HEK293 (cell line): ENCODE results near the gene EVI5.

Source experiments
- CTCF ChIA-PET: fragments of 350-600 bp; formaldehyde crosslinking; extraction: SDS; loops from one replicate; lab custom pipeline; 2021; ENCODE audit warnings: antibody characterized with exemption; lab: Yijun Ruan, JAX
- POLR2A ChIA-PET: fragments of 300-600 bp; formaldehyde crosslinking; extraction: SDS; loops from one replicate; lab custom pipeline; 2020; ENCODE audit warnings: antibody characterized with exemption, inconsistent platforms; lab: Yijun Ruan, JAX
- H3K27ac ChIP-seq: fragments of 200-500 bp; sonication (Bioruptor generic); 2 replicates; pipeline ENCODE4 v1.5.1; 2014; ENCODE audit warnings: low read depth, low read length, control low read depth, inconsistent platforms; ENCODE audit errors: extremely low read depth
- H3K36me3 ChIP-seq, 2 experiments: fragments of 200-500 bp in 1 of 2; sonication (Bioruptor generic) in 1 of 2; 1 replicate in 1 of 2; 2 replicates in 1 of 2; pipeline ENCODE4 v1.5.1; 2014 to 2017; ENCODE audit warnings: inconsistent platforms in 2 of 2, low read length in 2 of 2; ENCODE audit not compliant: control insufficient read depth in 2 of 2, insufficient read depth in 1 of 2
- H3K4me1 ChIP-seq: fragments of 200-500 bp; sonication (Bioruptor generic); 2 replicates; pipeline ENCODE4 v1.5.1; 2014; ENCODE audit warnings: mild to moderate bottlenecking, low read length, inconsistent platforms; ENCODE audit not compliant: control insufficient read depth, insufficient read depth
- H3K4me3 ChIP-seq: 2 replicates; pipeline ENCODE4 v1.5.1; 2011; ENCODE audit warnings: low read depth, mild to moderate bottlenecking, control low read depth, low read length, moderate library complexity
- H3K9me3 ChIP-seq: fragments of 200-500 bp; sonication (Bioruptor generic); 2 replicates; pipeline ENCODE4 v1.5.1; 2014; ENCODE audit warnings: low read depth, low read length, inconsistent platforms; ENCODE audit not compliant: control insufficient read depth, insufficient read depth
- GLI4 ChIP-seq: fragments of 450-650 bp; formaldehyde crosslinking; IDR thresholded peaks from 2 replicates; pipeline ENCODE4 v1.5.1; 2016; ENCODE audit warnings: missing biosample characterization, missing genetic modification characterization
- IKZF3 ChIP-seq: fragments of 450-650 bp; IDR thresholded peaks from 2 replicates; pipeline ENCODE4 v1.5.0; 2018; ENCODE audit warnings: missing biosample characterization, mild to moderate bottlenecking, missing genetic modification characterization, moderate library complexity
- PATZ1 ChIP-seq: fragments of 450-650 bp; formaldehyde crosslinking; IDR thresholded peaks from 2 replicates; pipeline ENCODE4 v1.5.1; 2016; ENCODE audit warnings: missing biosample characterization, missing genetic modification characterization
- PRDM10 ChIP-seq: fragments of 450-650 bp; formaldehyde crosslinking; IDR thresholded peaks from 2 replicates; pipeline ENCODE4 v1.5.1; 2016; ENCODE audit warnings: missing biosample characterization, missing genetic modification characterization
- SCRT1 ChIP-seq: fragments of 450-650 bp; formaldehyde crosslinking; IDR thresholded peaks from 2 replicates; pipeline ENCODE4 v1.5.1; 2016; ENCODE audit warnings: missing biosample characterization, missing genetic modification characterization, borderline replicate concordance
- ZBTB8A ChIP-seq: fragments of 450-650 bp; formaldehyde crosslinking; IDR thresholded peaks from 2 replicates; pipeline ENCODE4 v1.5.1; 2016; ENCODE audit warnings: missing biosample characterization, missing genetic modification characterization
- ZNF132 ChIP-seq: fragments of 450-650 bp; formaldehyde crosslinking; IDR thresholded peaks from 2 replicates; pipeline ENCODE4 v1.5.1; 2017; ENCODE audit warnings: missing biosample characterization, missing genetic modification characterization, borderline replicate concordance
- ZNF169 ChIP-seq: fragments of 450-650 bp; formaldehyde crosslinking; IDR thresholded peaks from 2 replicates; pipeline ENCODE4 v1.5.1; 2016; ENCODE audit warnings: missing biosample characterization, missing genetic modification characterization
- ZNF184 ChIP-seq: fragments of 450-650 bp; IDR thresholded peaks from 2 replicates; pipeline ENCODE4 v1.5.1; 2018; ENCODE audit warnings: missing biosample characterization, mild to moderate bottlenecking, missing genetic modification characterization
- ZNF202 ChIP-seq: fragments of 450-650 bp; formaldehyde crosslinking; IDR thresholded peaks from 2 replicates; pipeline ENCODE4 v1.5.1; 2016; ENCODE audit warnings: missing biosample characterization, missing genetic modification characterization, borderline replicate concordance
- ZNF274 ChIP-seq, 2 experiments: fragments of 200-500 bp in 1 of 2; fragments of 450-650 bp in 1 of 2; sonication (Bioruptor generic) in 1 of 2; formaldehyde crosslinking in 1 of 2; IDR thresholded peaks; 2 replicates each; pipeline versions ENCODE4 v1.5.1 to v1.6.1; 2014 to 2016; ENCODE audit warnings: borderline replicate concordance in 1 of 2, inconsistent platforms in 1 of 2, low read length in 1 of 2, missing biosample characterization in 1 of 2, missing genetic modification characterization in 1 of 2
- ZNF391 ChIP-seq: fragments of 450-650 bp; formaldehyde crosslinking; IDR thresholded peaks from 2 replicates; pipeline ENCODE4 v1.5.1; 2016; ENCODE audit warnings: low read depth, missing biosample characterization, missing genetic modification characterization, borderline replicate concordance
- ZNF654 ChIP-seq: fragments of 450-650 bp; formaldehyde crosslinking; IDR thresholded peaks from 2 replicates; pipeline ENCODE4 v1.5.1; 2016; ENCODE audit warnings: low read depth, missing biosample characterization, missing genetic modification characterization
- ZNF660 ChIP-seq: fragments of 450-650 bp; IDR thresholded peaks from 2 replicates; pipeline ENCODE4 v1.5.1; 2018; ENCODE audit warnings: missing biosample characterization, mild to moderate bottlenecking, missing genetic modification characterization
- TF ChIP-seq, protein P1 (sequence below): fragments of 450-650 bp; IDR thresholded peaks from 2 replicates; pipeline ENCODE4 v1.5.1; 2018; ENCODE audit warnings: missing biosample characterization, missing genetic modification characterization
- TF ChIP-seq, protein P2 (sequence below): fragments of 450-650 bp; formaldehyde crosslinking; IDR thresholded peaks from 2 replicates; pipeline ENCODE4 v1.5.1; 2016; ENCODE audit warnings: missing biosample characterization, missing genetic modification characterization, low read depth

EVI5 gene

DNA sequence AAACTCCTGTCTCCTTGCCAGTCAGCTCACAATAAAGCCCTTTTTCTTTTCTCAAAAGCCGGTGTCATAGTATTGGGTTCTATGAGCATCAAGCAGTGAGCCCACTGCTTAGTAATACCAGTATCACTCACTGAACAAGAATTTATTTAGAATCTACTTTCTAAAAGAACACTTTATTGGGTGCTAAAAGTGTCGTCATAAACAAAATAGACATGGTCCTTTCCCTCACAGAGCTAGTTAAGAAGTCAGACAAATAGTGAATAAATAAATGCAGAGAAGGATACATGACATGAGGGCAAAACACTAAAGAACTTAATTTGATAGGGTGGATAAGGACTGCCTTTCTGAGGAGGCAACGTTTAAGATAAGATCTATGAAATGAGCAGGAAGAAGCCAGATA is 32.2 kb downstream of the EVI5 start (continued):
- TF ChIP-seq PRDM10 (0 out of 2 replicates have a peak, but pooled peaks have one; percentile 19), PATZ1 (tag by site-specific recombination) (no peak), ZNF274 (IDR thresholded peaks at IDR 0.05; ENCODE audit: low read length) (no peak), ZNF274 (tag by site-specific recombination; IDR thresholded peaks at IDR 0.05; ENCODE audit: borderline replicate concordance) (no peak), SCRT1 (tag by site-specific recombination) (no peak), ZNF391 (tag by site-specific recombination) (no peak), ZNF184 (tag by site-specific recombination) (no peak)
- TF ChIP-seq, protein P1, sequence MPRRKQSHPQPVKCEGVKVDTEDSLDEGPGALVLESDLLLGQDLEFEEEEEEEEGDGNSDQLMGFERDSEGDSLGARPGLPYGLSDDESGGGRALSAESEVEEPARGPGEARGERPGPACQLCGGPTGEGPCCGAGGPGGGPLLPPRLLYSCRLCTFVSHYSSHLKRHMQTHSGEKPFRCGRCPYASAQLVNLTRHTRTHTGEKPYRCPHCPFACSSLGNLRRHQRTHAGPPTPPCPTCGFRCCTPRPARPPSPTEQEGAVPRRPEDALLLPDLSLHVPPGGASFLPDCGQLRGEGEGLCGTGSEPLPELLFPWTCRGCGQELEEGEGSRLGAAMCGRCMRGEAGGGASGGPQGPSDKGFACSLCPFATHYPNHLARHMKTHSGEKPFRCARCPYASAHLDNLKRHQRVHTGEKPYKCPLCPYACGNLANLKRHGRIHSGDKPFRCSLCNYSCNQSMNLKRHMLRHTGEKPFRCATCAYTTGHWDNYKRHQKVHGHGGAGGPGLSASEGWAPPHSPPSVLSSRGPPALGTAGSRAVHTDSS (tag by site-specific recombination) = no peak
- TF ChIP-seq, protein P2, sequence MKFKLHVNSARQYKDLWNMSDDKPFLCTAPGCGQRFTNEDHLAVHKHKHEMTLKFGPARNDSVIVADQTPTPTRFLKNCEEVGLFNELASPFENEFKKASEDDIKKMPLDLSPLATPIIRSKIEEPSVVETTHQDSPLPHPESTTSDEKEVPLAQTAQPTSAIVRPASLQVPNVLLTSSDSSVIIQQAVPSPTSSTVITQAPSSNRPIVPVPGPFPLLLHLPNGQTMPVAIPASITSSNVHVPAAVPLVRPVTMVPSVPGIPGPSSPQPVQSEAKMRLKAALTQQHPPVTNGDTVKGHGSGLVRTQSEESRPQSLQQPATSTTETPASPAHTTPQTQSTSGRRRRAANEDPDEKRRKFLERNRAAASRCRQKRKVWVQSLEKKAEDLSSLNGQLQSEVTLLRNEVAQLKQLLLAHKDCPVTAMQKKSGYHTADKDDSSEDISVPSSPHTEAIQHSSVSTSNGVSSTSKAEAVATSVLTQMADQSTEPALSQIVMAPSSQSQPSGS (tag by site-specific recombination) = no peak

- POLR2A ChIA-PET = interaction anchor here (0.7 to 1.9 kb wide), 3 partner anchors 83 to 87 kb away, joined by 4 to 15 read pairs (median 4); partner anchors contain the start of gene RPL5
These were observed 35.8 kb downstream of the EVI5 start for GRCh38 chr1:92749024-92749634.

More at GRCh38 chr1:92749024-92749634, 35.8 kb downstream of the EVI5 start:
- CTCF ChIA-PET = interaction anchor here (0.5 to 4.2 kb wide), 35 partner anchors 9 to 410 kb away, joined by 3 to 32 read pairs (median 6); partner anchors contain the start of genes EVI5 and RPL5
- no peak overlapping the region for H3K4me3 ChIP-seq
- TF ChIP-seq ZBTB8A (no peak), GLI4 (tag by site-specific recombination) (no peak), IKZF3 (tag by site-specific recombination) (no peak), ZNF654 (tag by site-specific recombination) (peak; percentile 69), ZNF660 (tag by site-specific recombination) (peak; percentile 53; the same call in 1 of the 2 replicates), PRDM10 (no peak), ZNF132 (tag by site-specific recombination) (no peak), ZNF202 (no peak), ZNF169 (tag by site-specific recombination) (no peak)
- no peaks in the 10 kb centered on the region for H3K9me3 ChIP-seq
- no peak overlapping the region for H3K27ac ChIP-seq
- peaks cover 3% of the 10 kb centered on the region for H3K4me1 ChIP-seq
- peaks cover 4% of the 10 kb centered on the region in 2 experiments; a peak in 2 of 3 replicates for H3K36me3 ChIP-seq
